H9 (cell line): ENCODE results near the gene AFAP1L1. TPM values are rescaled to one million over a fixed set of nuclear protein-coding genes. Genes with fewer than 3 reads are reported as not detected.

Experiments
- DNase-seq: peaks from one replicate; pipeline ENCODE4 v3.0.0-alpha.2; 2017
- H2AFZ ChIP-seq: one replicate; pipeline ENCODE4 v1.6.1; 2013; ENCODE audit warnings: mild to moderate bottlenecking, low read length, control low read depth, moderate library complexity
- H2AK5ac ChIP-seq: 2 replicates; pipeline ENCODE4 v1.6.1; 2013; ENCODE audit warnings: low read length, control low read depth, mixed read lengths; ENCODE audit not compliant: insufficient read length
- H2BK120ac ChIP-seq: one replicate; pipeline ENCODE4 v1.6.1; 2013; ENCODE audit warnings: low read depth, mild to moderate bottlenecking, low read length, control low read depth, inconsistent platforms; ENCODE audit not compliant: poor library complexity, severe bottlenecking
- H2BK12ac ChIP-seq: 2 replicates; pipeline ENCODE4 v1.6.1; 2013; ENCODE audit warnings: low read length, control low read depth, mixed read lengths, low read depth; ENCODE audit not compliant: insufficient read length
- H2BK15ac ChIP-seq: 2 replicates; pipeline ENCODE4 v1.6.1; 2013; ENCODE audit warnings: low read depth, low read length, control low read depth
- H2BK20ac ChIP-seq: one replicate; pipeline ENCODE4 v1.6.1; 2013; ENCODE audit warnings: low read depth, mild to moderate bottlenecking, low read length, control low read depth, inconsistent platforms; ENCODE audit not compliant: poor library complexity, severe bottlenecking
- H2BK5ac ChIP-seq: 2 replicates; pipeline ENCODE4 v1.6.1; 2013; ENCODE audit warnings: low read length, control low read depth, mixed read lengths; ENCODE audit not compliant: insufficient read length
- H3K14ac ChIP-seq: 2 replicates; pipeline ENCODE4 v1.6.1; 2013; ENCODE audit warnings: low read length, control low read depth; ENCODE audit not compliant: insufficient read depth
- H3K18ac ChIP-seq: 2 replicates; pipeline ENCODE4 v1.6.1; 2013; ENCODE audit warnings: low read depth, mild to moderate bottlenecking, mixed read lengths, low read length, control low read depth; ENCODE audit not compliant: insufficient read length
- H3K23ac ChIP-seq: 2 replicates; pipeline ENCODE4 v1.6.1; 2013; ENCODE audit warnings: low read length, control low read depth, mixed read lengths, low read depth; ENCODE audit not compliant: insufficient read length
- H3K23me2 ChIP-seq: 2 replicates; pipeline ENCODE4 v1.6.1; 2013; ENCODE audit warnings: low read depth, mild to moderate bottlenecking, mixed read lengths, low read length, control low read depth; ENCODE audit not compliant: insufficient read length, poor library complexity, severe bottlenecking
- H3K27ac ChIP-seq: 2 replicates; pipeline ENCODE4 v1.5.1; 2013; ENCODE audit warnings: low read length, control low read depth, mixed read lengths, low read depth; ENCODE audit not compliant: insufficient read length
- H3K27me3 ChIP-seq: 2 replicates; pipeline ENCODE4 v1.6.1; 2013; ENCODE audit warnings: low read length, control low read depth, inconsistent platforms; ENCODE audit not compliant: insufficient read depth
- H3K4ac ChIP-seq: 2 replicates; pipeline ENCODE4 v1.6.1; 2013; ENCODE audit warnings: low read depth, mild to moderate bottlenecking, control low read depth, inconsistent platforms, low read length, moderate library complexity
- H3K4me1 ChIP-seq: 2 replicates; pipeline ENCODE4 v1.6.1; 2013; ENCODE audit warnings: low read length, control low read depth, inconsistent platforms; ENCODE audit not compliant: insufficient read depth
- H3K4me2 ChIP-seq: 2 replicates; pipeline ENCODE4 v1.6.1; 2013; ENCODE audit warnings: low read length, control low read depth, mixed read lengths; ENCODE audit not compliant: insufficient read length, insufficient read depth
- H3K56ac ChIP-seq: 2 replicates; pipeline ENCODE4 v1.6.1; 2013; ENCODE audit warnings: low read depth, mild to moderate bottlenecking, mixed read lengths, low read length, control low read depth; ENCODE audit not compliant: insufficient read length
- H3K79me1 ChIP-seq: 2 replicates; pipeline ENCODE4 v1.6.1; 2013; ENCODE audit warnings: low read depth, mild to moderate bottlenecking, moderate library complexity, low read length, control low read depth, inconsistent platforms; ENCODE audit not compliant: insufficient read depth, poor library complexity, severe bottlenecking
- H3K79me2 ChIP-seq: 2 replicates; pipeline ENCODE4 v1.6.1; 2013; ENCODE audit warnings: low read length, control low read depth, inconsistent platforms; ENCODE audit not compliant: insufficient read depth
- H3K9ac ChIP-seq: 2 replicates; pipeline ENCODE4 v1.6.1; 2013; ENCODE audit warnings: low read length, control low read depth, mixed read lengths; ENCODE audit not compliant: insufficient read length; ENCODE audit errors: extremely low read depth
- H3K9me3 ChIP-seq: one replicate; pipeline ENCODE4 v1.6.1; 2013; ENCODE audit warnings: low read depth, low read length, inconsistent platforms; ENCODE audit not compliant: control insufficient read depth
- H3T11ph ChIP-seq: one replicate; pipeline ENCODE4 v1.6.1; 2013; ENCODE audit warnings: mild to moderate bottlenecking, low read length, control low read depth, inconsistent platforms
- H4K20me1 ChIP-seq: one replicate; pipeline ENCODE4 v1.6.1; 2013; ENCODE audit not compliant: control insufficient read depth, insufficient read length, insufficient read depth
- H4K5ac ChIP-seq: 2 replicates; pipeline ENCODE4 v1.6.1; 2013; ENCODE audit warnings: low read depth, mild to moderate bottlenecking, mixed read lengths, low read length, control low read depth; ENCODE audit not compliant: insufficient read length
- H4K8ac ChIP-seq: replicated peaks from 2 replicates; pipeline ENCODE4 v1.6.1; 2013; ENCODE audit warnings: low read length, control low read depth, mixed read lengths, low read depth; ENCODE audit not compliant: insufficient read length
- H4K91ac ChIP-seq: 2 replicates; pipeline ENCODE4 v1.6.1; 2013; ENCODE audit warnings: low read depth, mild to moderate bottlenecking, moderate library complexity, mixed read lengths, low read length, control low read depth; ENCODE audit not compliant: insufficient read length
- H3K27ac Mint-ChIP-seq, 3 experiments: 2 replicates in 2 of 3; 3 replicates in 1 of 3; pipeline ENCODE4 v1.8.0; 2020 to 2021; ENCODE audit warnings: mixed read lengths in 3 of 3, mild to moderate bottlenecking in 1 of 3, moderate library complexity in 1 of 3
- H3K27me3 Mint-ChIP-seq: 2 replicates; pipeline ENCODE4 v1.8.0; 2021; ENCODE audit warnings: low read depth, mild to moderate bottlenecking, moderate library complexity, mixed read lengths
- H3K36me3 Mint-ChIP-seq, 3 experiments: 2 replicates in 2 of 3; 3 replicates in 1 of 3; pipeline ENCODE4 v1.8.0; 2020 to 2021; ENCODE audit warnings: low read depth in 3 of 3, mixed read lengths in 3 of 3; ENCODE audit not compliant: insufficient read depth in 1 of 3
- H3K4me1 Mint-ChIP-seq, 2 experiments: 2 replicates each; pipeline ENCODE4 v1.8.0; 2020; ENCODE audit warnings: mixed read lengths in 2 of 2
- H3K4me3 Mint-ChIP-seq, 2 experiments: 2 replicates in 1 of 2; 3 replicates in 1 of 2; pipeline ENCODE4 v1.8.0; 2020 to 2021; ENCODE audit warnings: mild to moderate bottlenecking in 2 of 2, mixed read lengths in 2 of 2, moderate library complexity in 1 of 2
- H3K9me3 Mint-ChIP-seq, 2 experiments: 2 replicates in 1 of 2; 3 replicates in 1 of 2; pipeline ENCODE4 v1.8.0; 2020; ENCODE audit warnings: mild to moderate bottlenecking in 2 of 2, mixed read lengths in 2 of 2, moderate library complexity in 1 of 2
- CTCF ChIP-seq: fragments of 200-600 bp; sonication (generic); conservative IDR thresholded peaks from 3 replicates; pipeline ENCODE4 v1.8.0; 2021; ENCODE audit warnings: antibody characterized with exemption, mild to moderate bottlenecking
- WGBS: extraction: QIAGEN DNeasy Blood & Tissue Kit; methylation state at CpG from one replicate; pipeline ENCODE4 v1.1.7; 2013; ENCODE audit warnings: missing lambda C conversion rate, low lambda C conversion rate, mixed read lengths; ENCODE audit not compliant: insufficient read length; ENCODE audit errors: extremely low coverage; 5-methylcytosine and 5-hydroxymethylcytosine counted together
- total RNA-seq: library from RNA; stranded (reverse); gene quantifications from 2 replicates; pipeline ENCODE4 v1.2.1, GENCODE V29; 2021

The AFAP1L1 gene
- total RNA-seq, 1 experiment from 2014 or later: 1.8 TPM

DNA sequence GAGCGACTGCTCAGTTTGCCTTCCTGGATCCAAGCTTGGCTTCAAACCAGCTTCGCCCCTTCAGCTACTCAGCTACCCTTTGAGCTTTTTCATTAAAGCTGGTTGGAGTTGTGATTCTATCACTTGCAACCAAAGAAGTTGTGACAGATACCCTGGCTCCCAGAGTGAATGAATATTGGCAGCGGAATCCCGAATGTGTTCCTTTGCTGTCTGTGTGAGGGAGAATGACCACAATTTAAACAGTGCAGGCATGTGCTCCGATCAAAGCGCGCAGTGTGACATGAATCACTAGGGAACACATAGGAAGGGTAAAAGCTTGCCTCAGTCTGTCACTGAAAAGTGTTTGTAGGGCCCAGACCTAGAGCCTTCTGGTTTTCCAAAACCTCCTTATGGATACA lies 6.6 kb upstream of the AFAP1L1 start:
- Mint-ChIP-seq H3K27me3 (peaks cover 45% of the 10 kb centered on the region), H3K4me1 (peaks cover 9 to 10% of the 10 kb centered on the region in 2 experiments), H3K36me3 (no peaks in the 10 kb centered on the region), H3K9me3 (no peaks in the 10 kb centered on the region; a peak in 1 of 5 replicates), H3K27ac (no peak overlapping the region; a peak in 1 of 7 replicates), H3K4me3 (no peak overlapping the region)
- Histone ChIP-seq H2BK12ac (no peak overlapping the region), H3K56ac (no peak overlapping the region), H4K91ac (no peak overlapping the region), H2BK20ac (no peak overlapping the region), H2BK5ac (no peak overlapping the region), H2AFZ (no peak overlapping the region), H2BK120ac (no peak overlapping the region), H3K9me3 (no peaks in the 10 kb centered on the region), H3K79me1 (no peaks in the 10 kb centered on the region), H3K9ac (no peak overlapping the region), H3K23me2 (no peaks in the 10 kb centered on the region), H3K4me1 (no peaks in the 10 kb centered on the region), H3K27ac (no peak overlapping the region), H3K14ac (no peak overlapping the region), H3K27me3 (no peaks in the 10 kb centered on the region), H3K4me2 (no peak overlapping the region), H2AK5ac (no peak overlapping the region), H3T11ph (no peak overlapping the region), H3K4ac (no peak overlapping the region), H4K8ac (no peak overlapping the region), H3K23ac (no peak overlapping the region), H2BK15ac (no peak overlapping the region), H3K79me2 (no peaks in the 10 kb centered on the region), H4K5ac (no peak overlapping the region), H4K20me1 (no peaks in the 10 kb centered on the region), H3K18ac (no peak overlapping the region)
- no CpG with 5 or more reads among the region's 7 CpGs for WGBS
- TF ChIP-seq CTCF: 0 out of 3 replicates have a peak, but pooled peaks have one; percentile 6
- no peak for DNase-seq
